H9 (cell line): ENCODE data around the gene SLC1A4. TPM values are rescaled to one million over a fixed set of nuclear protein-coding genes. Genes with fewer than 3 reads are reported as not detected.

Experiments
- DNase-seq: peaks from one replicate; pipeline ENCODE4 v3.0.0-alpha.2; 2017
- H2AFZ ChIP-seq: one replicate; pipeline ENCODE4 v1.6.1; 2013; ENCODE audit warnings: mild to moderate bottlenecking, low read length, control low read depth, moderate library complexity
- H2AK5ac ChIP-seq: 2 replicates; pipeline ENCODE4 v1.6.1; 2013; ENCODE audit warnings: low read length, control low read depth, mixed read lengths; ENCODE audit not compliant: insufficient read length
- H2BK120ac ChIP-seq: one replicate; pipeline ENCODE4 v1.6.1; 2013; ENCODE audit warnings: low read depth, mild to moderate bottlenecking, low read length, control low read depth, inconsistent platforms; ENCODE audit not compliant: poor library complexity, severe bottlenecking
- H2BK12ac ChIP-seq: 2 replicates; pipeline ENCODE4 v1.6.1; 2013; ENCODE audit warnings: low read length, control low read depth, mixed read lengths, low read depth; ENCODE audit not compliant: insufficient read length
- H2BK15ac ChIP-seq: 2 replicates; pipeline ENCODE4 v1.6.1; 2013; ENCODE audit warnings: low read depth, low read length, control low read depth
- H2BK20ac ChIP-seq: one replicate; pipeline ENCODE4 v1.6.1; 2013; ENCODE audit warnings: low read depth, mild to moderate bottlenecking, low read length, control low read depth, inconsistent platforms; ENCODE audit not compliant: poor library complexity, severe bottlenecking
- H2BK5ac ChIP-seq: 2 replicates; pipeline ENCODE4 v1.6.1; 2013; ENCODE audit warnings: low read length, control low read depth, mixed read lengths; ENCODE audit not compliant: insufficient read length
- H3K14ac ChIP-seq: 2 replicates; pipeline ENCODE4 v1.6.1; 2013; ENCODE audit warnings: low read length, control low read depth; ENCODE audit not compliant: insufficient read depth
- H3K18ac ChIP-seq: 2 replicates; pipeline ENCODE4 v1.6.1; 2013; ENCODE audit warnings: low read depth, mild to moderate bottlenecking, mixed read lengths, low read length, control low read depth; ENCODE audit not compliant: insufficient read length
- H3K23ac ChIP-seq: 2 replicates; pipeline ENCODE4 v1.6.1; 2013; ENCODE audit warnings: low read length, control low read depth, mixed read lengths, low read depth; ENCODE audit not compliant: insufficient read length
- H3K23me2 ChIP-seq: 2 replicates; pipeline ENCODE4 v1.6.1; 2013; ENCODE audit warnings: low read depth, mild to moderate bottlenecking, mixed read lengths, low read length, control low read depth; ENCODE audit not compliant: insufficient read length, poor library complexity, severe bottlenecking
- H3K27ac ChIP-seq: 2 replicates; pipeline ENCODE4 v1.5.1; 2013; ENCODE audit warnings: low read length, control low read depth, mixed read lengths, low read depth; ENCODE audit not compliant: insufficient read length
- H3K27me3 ChIP-seq: 2 replicates; pipeline ENCODE4 v1.6.1; 2013; ENCODE audit warnings: low read length, control low read depth, inconsistent platforms; ENCODE audit not compliant: insufficient read depth
- H3K4ac ChIP-seq: 2 replicates; pipeline ENCODE4 v1.6.1; 2013; ENCODE audit warnings: low read depth, mild to moderate bottlenecking, control low read depth, inconsistent platforms, low read length, moderate library complexity
- H3K4me1 ChIP-seq: 2 replicates; pipeline ENCODE4 v1.6.1; 2013; ENCODE audit warnings: low read length, control low read depth, inconsistent platforms; ENCODE audit not compliant: insufficient read depth
- H3K4me2 ChIP-seq: 2 replicates; pipeline ENCODE4 v1.6.1; 2013; ENCODE audit warnings: low read length, control low read depth, mixed read lengths; ENCODE audit not compliant: insufficient read length, insufficient read depth
- H3K56ac ChIP-seq: 2 replicates; pipeline ENCODE4 v1.6.1; 2013; ENCODE audit warnings: low read depth, mild to moderate bottlenecking, mixed read lengths, low read length, control low read depth; ENCODE audit not compliant: insufficient read length
- H3K79me1 ChIP-seq: 2 replicates; pipeline ENCODE4 v1.6.1; 2013; ENCODE audit warnings: low read depth, mild to moderate bottlenecking, moderate library complexity, low read length, control low read depth, inconsistent platforms; ENCODE audit not compliant: insufficient read depth, poor library complexity, severe bottlenecking
- H3K79me2 ChIP-seq: 2 replicates; pipeline ENCODE4 v1.6.1; 2013; ENCODE audit warnings: low read length, control low read depth, inconsistent platforms; ENCODE audit not compliant: insufficient read depth
- H3K9ac ChIP-seq: 2 replicates; pipeline ENCODE4 v1.6.1; 2013; ENCODE audit warnings: low read length, control low read depth, mixed read lengths; ENCODE audit not compliant: insufficient read length; ENCODE audit errors: extremely low read depth
- H3K9me3 ChIP-seq: one replicate; pipeline ENCODE4 v1.6.1; 2013; ENCODE audit warnings: low read depth, low read length, inconsistent platforms; ENCODE audit not compliant: control insufficient read depth
- H3T11ph ChIP-seq: one replicate; pipeline ENCODE4 v1.6.1; 2013; ENCODE audit warnings: mild to moderate bottlenecking, low read length, control low read depth, inconsistent platforms
- H4K20me1 ChIP-seq: one replicate; pipeline ENCODE4 v1.6.1; 2013; ENCODE audit not compliant: control insufficient read depth, insufficient read length, insufficient read depth
- H4K5ac ChIP-seq: 2 replicates; pipeline ENCODE4 v1.6.1; 2013; ENCODE audit warnings: low read depth, mild to moderate bottlenecking, mixed read lengths, low read length, control low read depth; ENCODE audit not compliant: insufficient read length
- H4K8ac ChIP-seq: replicated peaks from 2 replicates; pipeline ENCODE4 v1.6.1; 2013; ENCODE audit warnings: low read length, control low read depth, mixed read lengths, low read depth; ENCODE audit not compliant: insufficient read length
- H4K91ac ChIP-seq: 2 replicates; pipeline ENCODE4 v1.6.1; 2013; ENCODE audit warnings: low read depth, mild to moderate bottlenecking, moderate library complexity, mixed read lengths, low read length, control low read depth; ENCODE audit not compliant: insufficient read length
- H3K27ac Mint-ChIP-seq, 3 experiments: 2 replicates in 2 of 3; 3 replicates in 1 of 3; pipeline ENCODE4 v1.8.0; 2020 to 2021; ENCODE audit warnings: mixed read lengths in 3 of 3, mild to moderate bottlenecking in 1 of 3, moderate library complexity in 1 of 3
- H3K27me3 Mint-ChIP-seq: 2 replicates; pipeline ENCODE4 v1.8.0; 2021; ENCODE audit warnings: low read depth, mild to moderate bottlenecking, moderate library complexity, mixed read lengths
- H3K36me3 Mint-ChIP-seq, 3 experiments: 2 replicates in 2 of 3; 3 replicates in 1 of 3; pipeline ENCODE4 v1.8.0; 2020 to 2021; ENCODE audit warnings: low read depth in 3 of 3, mixed read lengths in 3 of 3; ENCODE audit not compliant: insufficient read depth in 1 of 3
- H3K4me1 Mint-ChIP-seq, 2 experiments: 2 replicates each; pipeline ENCODE4 v1.8.0; 2020; ENCODE audit warnings: mixed read lengths in 2 of 2
- H3K4me3 Mint-ChIP-seq, 2 experiments: 2 replicates in 1 of 2; 3 replicates in 1 of 2; pipeline ENCODE4 v1.8.0; 2020 to 2021; ENCODE audit warnings: mild to moderate bottlenecking in 2 of 2, mixed read lengths in 2 of 2, moderate library complexity in 1 of 2
- H3K9me3 Mint-ChIP-seq, 2 experiments: 2 replicates in 1 of 2; 3 replicates in 1 of 2; pipeline ENCODE4 v1.8.0; 2020; ENCODE audit warnings: mild to moderate bottlenecking in 2 of 2, mixed read lengths in 2 of 2, moderate library complexity in 1 of 2
- CTCF ChIP-seq: fragments of 200-600 bp; sonication (generic); conservative IDR thresholded peaks from 3 replicates; pipeline ENCODE4 v1.8.0; 2021; ENCODE audit warnings: antibody characterized with exemption, mild to moderate bottlenecking
- WGBS: extraction: QIAGEN DNeasy Blood & Tissue Kit; methylation state at CpG from one replicate; pipeline ENCODE4 v1.1.7; 2013; ENCODE audit warnings: missing lambda C conversion rate, low lambda C conversion rate, mixed read lengths; ENCODE audit not compliant: insufficient read length; ENCODE audit errors: extremely low coverage; 5-methylcytosine and 5-hydroxymethylcytosine counted together
- total RNA-seq: library from RNA; stranded (reverse); gene quantifications from 2 replicates; pipeline ENCODE4 v1.2.1, GENCODE V29; 2021

The SLC1A4 gene
- total RNA-seq, 1 experiment from 2014 or later = 1.9 TPM

- Histone ChIP-seq H4K20me1 (no peaks in the 10 kb centered on the region), H3T11ph (no peak overlapping the region), H2AK5ac (no peak overlapping the region), H3K27ac (no peak overlapping the region), H3K9me3 (no peaks in the 10 kb centered on the region), H3K4ac (no peak overlapping the region), H2BK5ac (no peak overlapping the region), H4K8ac (no peak overlapping the region), H4K91ac (no peak overlapping the region), H2BK15ac (no peak overlapping the region), H3K23ac (no peak overlapping the region), H3K79me2 (no peaks in the 10 kb centered on the region), H4K5ac (no peak overlapping the region), H2BK12ac (no peak overlapping the region), H3K23me2 (no peaks in the 10 kb centered on the region), H3K9ac (no peak overlapping the region), H2BK20ac (no peak overlapping the region), H3K27me3 (no peaks in the 10 kb centered on the region), H2AFZ (no peak overlapping the region), H3K79me1 (no peaks in the 10 kb centered on the region), H3K4me2 (no peak overlapping the region), H3K4me1 (peaks cover 8% of the 10 kb centered on the region), H2BK120ac (no peak overlapping the region), H3K14ac (no peak overlapping the region), H3K18ac (no peak overlapping the region), H3K56ac (no peak overlapping the region)
- no peaks in the 10 kb centered on the region; a peak in 1 of 7 replicates for H3K36me3 Mint-ChIP-seq
- H3K27me3 Mint-ChIP-seq = peaks cover 2% of the 10 kb centered on the region; the same call in 1 of the 2 replicates
- H3K4me1 Mint-ChIP-seq = peaks cover 12 to 13% of the 10 kb centered on the region in 2 experiments
- H3K27ac Mint-ChIP-seq = peak overlapping the region in 1 of 3 experiments; percentile 2; a peak in 1 of 7 replicates
- H3K4me3 Mint-ChIP-seq = no peak overlapping the region
- WGBS = no CpG with 5 or more reads among the region's 8 CpGs
- H3K9me3 Mint-ChIP-seq = no peaks in the 10 kb centered on the region
- no peak for DNase-seq
- TF ChIP-seq CTCF = no peak
Measured at GRCh38 chr2:65026154-65026553, 37.0 kb downstream of the SLC1A4 start.
